ENCODE data around the gene EBF4.

Gene EBF4

GRCh38 chr20:2778602-2779321 lies 86.2 kb downstream of the EBF4 start:
- Histone ChIP-seq H3K4me3 (ENCODE audit: low read depth in 1 of 2, low read length in 1 of 2) (no peak overlapping the region), H3K9me3 (no peaks in the 10 kb centered on the region), H3K4me1 (ENCODE audit: control insufficient read depth in 1 of 2, insufficient read depth in 1 of 2, low read depth in 1 of 2, low read length in 1 of 2) (no peaks in the 10 kb centered on the region), H3K27me3 (peaks cover 27% of the 10 kb centered on the region), H3K36me3 (no peaks in the 10 kb centered on the region), H3K27ac (no peak overlapping the region)
- no peak for TF ChIP-seq CTCF (IDR thresholded peaks at IDR 0.05)

DNA sequence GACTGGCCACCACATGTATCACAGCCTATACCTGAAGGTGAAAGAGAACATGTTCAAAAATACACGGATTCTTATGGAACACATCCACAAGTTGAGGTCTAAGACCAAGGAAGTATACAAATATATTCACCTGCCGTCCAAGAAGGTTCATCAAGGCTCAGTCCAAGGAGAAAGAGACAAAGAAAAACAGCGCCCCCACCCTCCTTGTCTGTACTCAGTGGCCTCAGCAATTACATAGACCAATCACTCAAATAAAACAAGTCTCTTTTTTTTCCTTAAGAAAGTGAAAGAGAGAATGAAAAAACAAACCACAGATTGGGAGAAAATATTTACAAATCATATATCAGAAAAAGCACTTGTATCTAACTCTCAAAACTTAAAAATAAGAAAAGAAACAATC lies 88.4 kb downstream of the EBF4 start:
- no peaks in the 10 kb centered on the region for H3K4me1 ChIP-seq (ENCODE audit: control insufficient read depth in 1 of 2, insufficient read depth in 1 of 2, low read depth in 1 of 2, low read length in 1 of 2)
- no peaks in the 10 kb centered on the region for H3K9me3 ChIP-seq
- no peak overlapping the region for H3K27ac ChIP-seq
- TF ChIP-seq CTCF (IDR thresholded peaks at IDR 0.05), result no peak
- no peak overlapping the region for H3K4me3 ChIP-seq (ENCODE audit: low read depth in 1 of 2, low read length in 1 of 2)
- H3K36me3 ChIP-seq, result no peaks in the 10 kb centered on the region
- H3K27me3 ChIP-seq, result peaks cover 30% of the 10 kb centered on the region

- H3K27ac ChIP-seq, result no peak overlapping the region
- no peaks in the 10 kb centered on the region for H3K36me3 ChIP-seq
- no peaks in the 10 kb centered on the region for H3K4me1 ChIP-seq (ENCODE audit: control insufficient read depth in 1 of 2, insufficient read depth in 1 of 2, low read depth in 1 of 2, low read length in 1 of 2)
- no peaks in the 10 kb centered on the region for H3K9me3 ChIP-seq
- peaks cover 25% of the 10 kb centered on the region for H3K27me3 ChIP-seq
- H3K4me3 ChIP-seq (ENCODE audit: low read depth in 1 of 2, low read length in 1 of 2), result no peak overlapping the region
- TF ChIP-seq CTCF (IDR thresholded peaks at IDR 0.05), result no peak
These were observed 91.5 kb downstream of the EBF4 start for GRCh38 chr20:2783908-2784566.

DNA sequence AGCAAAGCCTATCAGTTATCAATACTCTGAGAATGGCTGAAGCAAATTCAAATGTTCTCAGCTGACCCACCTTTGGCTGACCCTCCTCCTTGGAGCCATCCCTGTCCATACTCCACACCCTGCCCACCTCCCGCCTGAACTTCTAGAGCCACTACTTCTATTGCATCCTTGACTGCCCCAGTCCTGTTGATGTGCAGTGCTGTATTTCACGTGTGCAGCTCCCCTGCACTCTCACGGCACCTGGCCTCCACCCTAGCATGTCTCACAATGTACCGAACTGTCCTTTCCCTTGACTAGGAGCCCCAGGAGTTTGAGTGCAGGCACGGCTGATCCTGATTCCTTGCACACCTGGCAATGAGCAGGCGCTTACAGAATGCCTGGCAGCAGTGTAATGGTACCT lies 100.9 kb downstream of the EBF4 start:
- TF ChIP-seq CTCF (IDR thresholded peaks at IDR 0.05), result no peak
- Histone ChIP-seq H3K4me1 (ENCODE audit: control insufficient read depth in 1 of 2, insufficient read depth in 1 of 2, low read depth in 1 of 2, low read length in 1 of 2) (no peaks in the 10 kb centered on the region), H3K27me3 (peaks cover 2% of the 10 kb centered on the region)

DNA sequence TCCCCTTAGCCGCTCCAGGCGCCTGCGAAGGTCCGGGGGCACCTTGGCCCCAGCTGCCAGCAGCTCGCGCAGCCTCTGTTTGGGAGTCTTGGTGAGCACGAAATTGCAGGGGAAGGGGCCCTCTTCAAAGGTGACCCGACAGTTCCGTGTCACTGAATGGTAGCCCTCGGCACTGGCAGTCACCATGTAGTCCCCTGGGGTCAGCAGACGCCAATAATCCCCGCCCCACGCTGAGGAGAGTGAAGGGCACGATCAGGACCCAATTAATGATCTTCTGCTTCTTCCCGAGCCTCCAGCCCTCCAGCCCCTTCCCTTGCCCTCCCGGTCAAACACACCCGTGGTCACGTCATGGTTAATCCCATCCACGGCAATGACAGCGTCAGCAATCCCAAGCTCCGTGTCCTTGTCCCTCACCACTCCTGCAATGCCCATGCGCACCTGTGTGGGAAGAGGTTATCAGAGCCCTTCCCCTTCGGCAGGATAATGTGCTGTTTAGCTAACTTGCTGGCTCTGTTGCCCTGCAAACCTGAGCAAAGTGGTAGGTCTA lies 101.7 kb downstream of the EBF4 start:
- no peak for TF ChIP-seq CTCF (IDR thresholded peaks at IDR 0.05)
- Histone ChIP-seq H3K9me3 (no peaks in the 10 kb centered on the region), H3K36me3 (no peaks in the 10 kb centered on the region), H3K4me1 (ENCODE audit: control insufficient read depth in 1 of 2, insufficient read depth in 1 of 2, low read depth in 1 of 2, low read length in 1 of 2) (peaks cover 0 to 6% of the 10 kb centered on the region in 2 experiments), H3K27ac (no peak overlapping the region), H3K27me3 (peaks cover 10% of the 10 kb centered on the region), H3K4me3 (ENCODE audit: low read depth in 1 of 2, low read length in 1 of 2) (no peak overlapping the region)

More for the DNA sequence above, 100.9 kb downstream of the EBF4 start:
- H3K9me3 ChIP-seq, result no peaks in the 10 kb centered on the region
- no peaks in the 10 kb centered on the region for H3K36me3 ChIP-seq
- H3K4me3 ChIP-seq (ENCODE audit: low read depth in 1 of 2, low read length in 1 of 2), result no peak overlapping the region
- no peak overlapping the region for H3K27ac ChIP-seq
